Breast epithelium (tissue), 4 donors: ENCODE data around the gene LRRN2. TPM values are rescaled to one million over a fixed set of nuclear protein-coding genes. Genes with fewer than 3 reads are reported as not detected.

Experiments used
- DNase-seq, 2 donors: peaks; one replicate each; pipeline ENCODE4 v3.0.0-alpha.2; 2019; ENCODE audit warnings: low spot score in 2 of 2
- H3K27ac ChIP-seq, 2 donors: fragments of 200-600 bp; sonication (generic) in 1 of 2; one replicate each; pipeline ENCODE4 v1.5.1; 2016 to 2019; ENCODE audit warnings: mild to moderate bottlenecking in 1 of 2
- H3K27me3 ChIP-seq, 2 donors: fragments of 200-600 bp; sonication (generic) in 1 of 2; one replicate each; pipeline versions ENCODE4 v1.5.1 to v1.6.0; 2017 to 2019; ENCODE audit warnings: control low read depth in 1 of 2, mild to moderate bottlenecking in 1 of 2
- H3K36me3 ChIP-seq: fragments of 200-600 bp; one replicate; pipeline ENCODE4 v1.5.1; 2019
- H3K4me1 ChIP-seq, 2 donors: fragments of 200-600 bp; sonication (generic); one replicate each; pipeline ENCODE4 v1.5.1; 2016 to 2019; ENCODE audit warnings: control low read depth in 1 of 2
- H3K4me3 ChIP-seq, 3 donors: fragments of 200-600 bp; sonication (generic); 1 replicate in 2 of 3; 2 replicates in 1 of 3; pipeline ENCODE4 v1.5.1; 2016 to 2019; ENCODE audit warnings: mild to moderate bottlenecking in 3 of 3, moderate library complexity in 2 of 3
- H3K9me3 ChIP-seq, 2 donors: fragments of 200-600 bp; sonication (generic) in 1 of 2; one replicate each; pipeline ENCODE4 v1.5.1; 2016 to 2019; ENCODE audit warnings: control low read depth in 1 of 2
- CTCF ChIP-seq, 3 donors: fragments of 450-650 bp; IDR thresholded peaks; one replicate each; pipeline ENCODE4 v1.5.1; 2016 to 2017; ENCODE audit warnings: antibody characterized with exemption in 3 of 3, mild to moderate bottlenecking in 3 of 3, moderate library complexity in 3 of 3
- POLR2A ChIP-seq: fragments of 450-650 bp; IDR thresholded peaks from one replicate; pipeline ENCODE4 v1.6.1; 2016; ENCODE audit warnings: antibody characterized with exemption, mild to moderate bottlenecking, moderate library complexity
- POLR2AphosphoS5 ChIP-seq, 3 donors: sonication (generic); formaldehyde crosslinking; IDR thresholded peaks; one replicate each; pipeline ENCODE4 v1.6.1; 2017; ENCODE audit warnings: antibody characterized with exemption in 3 of 3
- intact Hi-C: fragments of 100-400 bp; cut with DNase I; formaldehyde crosslinking; loops from one replicate; pipeline ENCODE4 v1.15.1; 2023; ENCODE audit warnings: low total_unique reads
- total RNA-seq, 3 donors: library from RNA; depleted of rRNA; stranded (reverse); fragments of >200 nt; gene quantifications; one replicate each; pipeline ENCODE4 v1.1.0, GENCODE V29; 2016

Gene LRRN2
- total RNA-seq, 3 donors from 2014 or later = 0.32 to 2.5 (median 2.0) TPM

GRCh38 chr1:204569478-204569877 is 116.1 kb downstream of the LRRN2 start:
- Histone ChIP-seq H3K9me3 (no peaks in the 10 kb centered on the region), H3K27me3 (no peaks in the 10 kb centered on the region), H3K36me3 (no peaks in the 10 kb centered on the region), H3K4me1 (peaks cover 0 to 9% of the 10 kb centered on the region in 2 donors), H3K4me3 (no peak overlapping the region), H3K27ac (no peak overlapping the region)
- TF ChIP-seq CTCF (IDR thresholded peaks at IDR 0.05) (no peak), POLR2A (no peak), POLR2AphosphoS5 (IDR thresholded peaks at IDR 0.05) (no peak)
- no peak for DNase-seq
- intact Hi-C loops = no loop called here

DNA sequence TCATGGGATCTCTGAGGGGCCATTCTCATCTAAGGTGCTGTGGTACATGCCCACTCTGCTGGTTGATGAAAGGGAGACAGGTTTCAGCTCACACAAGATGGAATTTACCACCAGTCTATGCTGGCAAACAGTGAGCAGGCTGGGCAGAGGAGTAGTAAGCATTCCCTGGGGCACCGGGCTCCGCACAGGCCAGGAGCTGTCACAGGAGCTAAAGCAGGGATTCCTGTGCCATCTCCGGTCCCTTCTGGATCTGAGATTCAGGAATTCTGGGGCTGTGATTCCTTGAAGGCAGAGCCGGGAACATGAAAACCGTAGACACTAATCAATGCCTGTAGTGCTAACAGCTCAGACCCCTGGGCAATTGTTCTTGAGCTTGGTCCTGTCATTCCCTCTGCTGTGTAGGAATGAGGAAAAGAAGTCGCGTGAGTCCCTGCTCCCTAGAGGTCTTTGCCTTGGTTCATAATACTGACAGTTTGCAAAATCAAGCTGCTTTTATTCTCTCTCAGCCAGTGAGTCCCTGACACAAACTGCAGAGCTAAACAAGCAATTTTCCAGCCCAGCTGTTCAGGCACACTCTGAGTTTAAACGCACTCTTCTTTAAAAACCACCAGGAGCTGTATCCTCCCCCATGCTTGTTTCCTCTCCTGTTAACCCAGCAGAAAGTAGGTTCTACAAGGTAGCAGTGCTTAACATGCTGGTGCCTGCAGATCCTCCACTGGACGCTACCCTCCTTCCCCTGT is 116.8 kb downstream of the LRRN2 start:
- peaks cover 0 to 9% of the 10 kb centered on the region in 2 donors for H3K4me1 ChIP-seq
- intact Hi-C loops = no loop called here
- peak in 1 of 2 donors; percentile 62 for DNase-seq
- H3K4me3 ChIP-seq = no peak overlapping the region
- no peaks in the 10 kb centered on the region for H3K36me3 ChIP-seq
- peak overlapping the region in 1 of 2 donors; percentile 5 for H3K27ac ChIP-seq
- no peaks in the 10 kb centered on the region for H3K27me3 ChIP-seq
- TF ChIP-seq POLR2A = no peak
- TF ChIP-seq POLR2AphosphoS5 (IDR thresholded peaks at IDR 0.05) = no peak
- TF ChIP-seq CTCF (IDR thresholded peaks at IDR 0.05) = no peak
- no peaks in the 10 kb centered on the region for H3K9me3 ChIP-seq

Other genes starting within 250 kb of the LRRN2 start
- gene PIK3C2B, start 190.9 kb downstream of the LRRN2 start, total RNA-seq = 10 to 100 TPM; 17.6 to 31.5 (median 24.9) TPM
- gene MDM4, start 169.3 kb downstream of the LRRN2 start, total RNA-seq = 100 to 1,000 TPM in 2 of 3 donors, 10 to 100 TPM in 1; 63.5 to 128 (median 103) TPM
- gene NFASC, start 185.1 kb upstream of the LRRN2 start, total RNA-seq = 10 to 100 TPM in 2 of 3 donors, 1 to 10 TPM in 1; 1.6 to 19.5 (median 14.1) TPM